IMR-90 (cell line): Measurements from ENCODE around the gene BCL2L1. TPM values are rescaled to one million over a fixed set of nuclear protein-coding genes. Genes with fewer than 3 reads are reported as not detected.

Source experiments
- polyA plus RNA-seq, 3 experiments: library from polyadenylated mRNA; depleted of rRNA; stranded (reverse); fragments of >200 nt; gene quantifications; 2 replicates each; pipeline ENCODE4 v1.2.3, GENCODE V29; 2012; ENCODE audit warnings: low replicate concordance in 1 of 3
- total RNA-seq: library from RNA; depleted of rRNA; stranded (reverse); fragments of >200 nt; gene quantifications from 2 replicates; pipeline ENCODE4 v1.2.3, GENCODE V29; 2012; rRNA removed

Gene BCL2L1
- total and polyA plus RNA-seq, 2 of the 4 experiments (the other 2 are of a cell fraction): 40.2 to 41.9 TPM

Other genes with a start within 250 kb of the BCL2L1 start
- not detected in 2 replicates for gene DEFB124, start 247.7 kb downstream of the BCL2L1 start, total RNA-seq
- not detected in 2 replicates for gene DEFB124, start 247.7 kb downstream of the BCL2L1 start, polyA plus RNA-seq (2012; rRNA removed)
- not detected in 2 replicates for gene REM1, start 247.6 kb downstream of the BCL2L1 start, total RNA-seq
- not detected in 2 replicates for gene REM1, start 247.6 kb downstream of the BCL2L1 start, polyA plus RNA-seq (2012; rRNA removed)
- gene HM13, start 208.4 kb downstream of the BCL2L1 start, total RNA-seq: 46.7 and 53.2 TPM in 2 replicates
- gene HM13, start 208.4 kb downstream of the BCL2L1 start, polyA plus RNA-seq (2012; rRNA removed): 203 and 207 TPM in 2 replicates
- gene ID1, start 117.6 kb downstream of the BCL2L1 start, total RNA-seq: 174 and 186 TPM in 2 replicates
- 148 and 156 TPM in 2 replicates for gene ID1, start 117.6 kb downstream of the BCL2L1 start, polyA plus RNA-seq (2012; rRNA removed)
- gene COX4I2, start 85.0 kb downstream of the BCL2L1 start, total RNA-seq: not detected in 2 replicates
- gene COX4I2, start 85.0 kb downstream of the BCL2L1 start, polyA plus RNA-seq (2012; rRNA removed): not detected in 2 replicates
- gene TPX2, start 16.4 kb upstream of the BCL2L1 start, total RNA-seq: 72.2 and 82.2 TPM in 2 replicates
- gene TPX2, start 16.4 kb upstream of the BCL2L1 start, polyA plus RNA-seq (2012; rRNA removed): 27.6 and 28.5 TPM in 2 replicates
- gene MYLK2, start 96.5 kb upstream of the BCL2L1 start, total RNA-seq: 0.18 and 0.28 TPM in 2 replicates
- gene MYLK2, start 96.5 kb upstream of the BCL2L1 start, polyA plus RNA-seq (2012; rRNA removed): 0.19 and 0.27 TPM in 2 replicates
- not detected in 2 replicates for gene FOXS1, start 122.7 kb upstream of the BCL2L1 start, total RNA-seq
- not detected in 2 replicates for gene FOXS1, start 122.7 kb upstream of the BCL2L1 start, polyA plus RNA-seq (2012; rRNA removed)
- gene DUSP15, start 147.7 kb upstream of the BCL2L1 start, total RNA-seq: not detected in 2 replicates
- gene DUSP15, start 147.7 kb upstream of the BCL2L1 start, polyA plus RNA-seq (2012; rRNA removed): not detected in 2 replicates
- gene TTLL9, start 147.8 kb upstream of the BCL2L1 start, total RNA-seq: not detected in 2 replicates
- not detected in 2 replicates for gene TTLL9, start 147.8 kb upstream of the BCL2L1 start, polyA plus RNA-seq (2012; rRNA removed)
- 5.0 and 5.8 TPM in 2 replicates for gene PDRG1, start 229.2 kb upstream of the BCL2L1 start, total RNA-seq
- gene PDRG1, start 229.2 kb upstream of the BCL2L1 start, polyA plus RNA-seq (2012; rRNA removed): 15.7 and 16.0 TPM in 2 replicates
- not detected in 2 replicates for gene XKR7, start 245.3 kb upstream of the BCL2L1 start, total RNA-seq
- gene XKR7, start 245.3 kb upstream of the BCL2L1 start, polyA plus RNA-seq (2012; rRNA removed): not detected in 2 replicates